HEK293T (cell line): ENCODE measurements around the gene FUBP3.

Source experiments
- ARNT ChIP-seq: fragments of 450-650 bp; IDR thresholded peaks from 2 replicates; pipeline ENCODE4 v1.6.1; 2017; ENCODE audit warnings: mild to moderate bottlenecking
- BHLHE40 ChIP-seq: fragments of 450-650 bp; IDR thresholded peaks from 2 replicates; pipeline ENCODE4 v1.6.1; 2016; ENCODE audit warnings: mild to moderate bottlenecking, moderate library complexity, borderline replicate concordance
- CTBP1 ChIP-seq: fragments of 450-650 bp; IDR thresholded peaks from 2 replicates; pipeline ENCODE4 v1.6.1; 2016; ENCODE audit warnings: borderline replicate concordance
- ELF4 ChIP-seq: fragments of 450-650 bp; IDR thresholded peaks from 2 replicates; pipeline ENCODE4 v1.6.1; 2017; ENCODE audit warnings: antibody characterized with exemption
- FOXK2 ChIP-seq: fragments of 450-650 bp; IDR thresholded peaks from 2 replicates; pipeline ENCODE4 v1.6.1; 2016; ENCODE audit warnings: mild to moderate bottlenecking
- FOXM1 ChIP-seq: fragments of 450-650 bp; IDR thresholded peaks from 2 replicates; pipeline ENCODE4 v1.6.1; 2017; ENCODE audit warnings: mild to moderate bottlenecking, borderline replicate concordance
- HDGF ChIP-seq: fragments of 450-650 bp; IDR thresholded peaks from 2 replicates; pipeline ENCODE4 v1.6.1; 2017; ENCODE audit warnings: antibody characterized with exemption, borderline replicate concordance
- L3MBTL2 ChIP-seq: fragments of 450-650 bp; conservative IDR thresholded peaks from 2 replicates; pipeline ENCODE4 v1.6.1; 2016; ENCODE audit warnings: mild to moderate bottlenecking
- NFRKB ChIP-seq: fragments of 450-650 bp; IDR thresholded peaks from 2 replicates; pipeline ENCODE4 v1.6.1; 2016; ENCODE audit warnings: mild to moderate bottlenecking, moderate library complexity
- SP1 ChIP-seq: fragments of 450-650 bp; IDR thresholded peaks from 2 replicates; pipeline ENCODE4 v1.6.1; 2017
- SUZ12 ChIP-seq: fragments of 450-650 bp; IDR thresholded peaks from 2 replicates; pipeline ENCODE4 v1.6.1; 2016; ENCODE audit warnings: mild to moderate bottlenecking
- TARDBP ChIP-seq: fragments of 450-650 bp; IDR thresholded peaks from 2 replicates; pipeline ENCODE4 v1.6.1; 2016
- TF ChIP-seq, protein P1 (sequence below): fragments of 450-650 bp; IDR thresholded peaks from 2 replicates; pipeline ENCODE4 v1.6.1; 2016

DNA sequence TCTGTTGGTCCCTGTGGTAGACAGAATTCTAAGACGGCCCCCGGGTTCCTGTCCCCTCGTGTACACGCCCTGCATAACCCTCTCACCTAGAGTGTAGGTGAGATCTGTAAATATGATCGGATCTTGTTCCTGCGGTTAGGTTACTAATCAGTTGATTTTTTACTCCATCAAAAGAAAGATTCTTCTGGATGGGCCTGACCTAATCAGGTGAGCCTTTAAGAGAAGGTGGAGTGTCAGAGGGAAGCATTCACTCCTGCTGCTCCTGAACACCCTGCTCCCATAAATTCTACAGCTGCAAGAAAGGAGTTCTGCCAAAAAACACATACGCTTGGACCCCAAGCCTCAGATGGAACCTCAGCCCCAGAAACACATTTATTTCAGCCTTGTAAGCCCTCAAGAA lies 15.6 kb upstream of the FUBP3 start:
- TF ChIP-seq NFRKB = no peak
- no peak for TF ChIP-seq L3MBTL2
- TF ChIP-seq CTBP1 = no peak
- no peak for TF ChIP-seq BHLHE40
- no peak for TF ChIP-seq SP1
- TF ChIP-seq TARDBP = no peak
- TF ChIP-seq FOXK2 = no peak
- no peak for TF ChIP-seq FOXM1
- TF ChIP-seq ELF4 = no peak
- TF ChIP-seq, protein P1, sequence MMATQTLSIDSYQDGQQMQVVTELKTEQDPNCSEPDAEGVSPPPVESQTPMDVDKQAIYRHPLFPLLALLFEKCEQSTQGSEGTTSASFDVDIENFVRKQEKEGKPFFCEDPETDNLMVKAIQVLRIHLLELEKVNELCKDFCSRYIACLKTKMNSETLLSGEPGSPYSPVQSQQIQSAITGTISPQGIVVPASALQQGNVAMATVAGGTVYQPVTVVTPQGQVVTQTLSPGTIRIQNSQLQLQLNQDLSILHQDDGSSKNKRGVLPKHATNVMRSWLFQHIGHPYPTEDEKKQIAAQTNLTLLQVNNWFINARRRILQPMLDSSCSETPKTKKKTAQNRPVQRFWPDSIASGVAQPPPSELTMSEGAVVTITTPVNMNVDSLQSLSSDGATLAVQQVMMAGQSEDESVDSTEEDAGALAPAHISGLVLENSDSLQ = no peak
- TF ChIP-seq HDGF = no peak
- TF ChIP-seq SUZ12 = no peak
- TF ChIP-seq ARNT = no peak
